KMS-11 (cell line): Measurements from ENCODE around the gene EIF4A2.
"Not testable (repeated sequence)": the region's sequence is repeated elsewhere in the genome, so short reads cannot be mapped to it uniquely, and the experiment has no call there.

Experiments used
- H2AFZ ChIP-seq: fragments of 200-600 bp; sonication (generic); 2 replicates; pipeline ENCODE4 v1.6.1; 2016; ENCODE audit warnings: antibody characterized with exemption, mixed run types, low read depth
- H3K27ac ChIP-seq: fragments of 200-600 bp; sonication (generic); 2 replicates; pipeline ENCODE4 v1.6.1; 2016; ENCODE audit warnings: mild to moderate bottlenecking, mixed run types
- H3K27me3 ChIP-seq: fragments of 200-600 bp; sonication (generic); 2 replicates; pipeline ENCODE4 v1.6.1; 2017; ENCODE audit warnings: mild to moderate bottlenecking, low read depth, mixed run types, moderate library complexity; ENCODE audit not compliant: insufficient read depth
- H3K36me3 ChIP-seq: fragments of 200-600 bp; sonication (generic); 2 replicates; pipeline ENCODE4 v1.6.1; 2017; ENCODE audit warnings: mild to moderate bottlenecking, mixed run types; ENCODE audit not compliant: insufficient read depth
- H3K4me1 ChIP-seq: fragments of 200-600 bp; sonication (generic); 2 replicates; pipeline ENCODE4 v1.6.1; 2016; ENCODE audit warnings: mild to moderate bottlenecking, low read depth, mixed run types; ENCODE audit not compliant: poor library complexity, severe bottlenecking
- H3K4me2 ChIP-seq: fragments of 200-600 bp; sonication (generic); 2 replicates; pipeline ENCODE4 v1.7.0; 2016; ENCODE audit warnings: mild to moderate bottlenecking, mixed run types
- H3K4me3 ChIP-seq: fragments of 200-600 bp; sonication (generic); IDR thresholded peaks from 2 replicates; pipeline ENCODE4 v1.6.1; 2017; ENCODE audit warnings: low read depth, low read length, mixed read lengths; ENCODE audit not compliant: insufficient read depth
- H3K79me2 ChIP-seq: fragments of 200-600 bp; sonication (generic); 2 replicates; pipeline ENCODE4 v1.6.1; 2016; ENCODE audit warnings: low read depth, mixed run types; ENCODE audit not compliant: insufficient read depth
- H3K9ac ChIP-seq: fragments of 200-600 bp; sonication (generic); 2 replicates; pipeline ENCODE4 v1.6.1; 2016; ENCODE audit warnings: mild to moderate bottlenecking, mixed run types
- H4K20me1 ChIP-seq: fragments of 200-600 bp; sonication (generic); 2 replicates; pipeline ENCODE4 v1.6.1; 2016; ENCODE audit warnings: mild to moderate bottlenecking, mixed run types; ENCODE audit not compliant: insufficient read depth
- CTCF ChIP-seq: fragments of 200-600 bp; sonication (generic); conservative IDR thresholded peaks from 2 replicates; pipeline ENCODE4 v1.6.1; 2017; ENCODE audit warnings: low read depth, mild to moderate bottlenecking, antibody characterized with exemption, low read length, moderate library complexity, mixed read lengths

Gene EIF4A2

GRCh38 chr3:186821429-186822387 is 38.3 kb downstream of the EIF4A2 start:
- H3K4me2 ChIP-seq: no peak overlapping the region
- H3K9ac ChIP-seq: no peak overlapping the region
- no peak overlapping the region for H3K4me3 ChIP-seq
- no peak overlapping the region for H3K27ac ChIP-seq
- peak; percentile 88 for TF ChIP-seq CTCF
- H2AFZ ChIP-seq: no peak overlapping the region
- H3K4me1 ChIP-seq: peaks cover 8% of the 10 kb centered on the region
- no peaks in the 10 kb centered on the region for H3K36me3 ChIP-seq
- no peaks in the 10 kb centered on the region for H3K79me2 ChIP-seq
- no peaks in the 10 kb centered on the region for H3K27me3 ChIP-seq
- no peaks in the 10 kb centered on the region for H4K20me1 ChIP-seq

GRCh38 chr3:186822388-186822759 is 39.0 kb downstream of the EIF4A2 start:
- H2AFZ ChIP-seq, H3K36me3 ChIP-seq, H3K4me1 ChIP-seq, H3K4me3 ChIP-seq, H4K20me1 ChIP-seq, H3K4me2 ChIP-seq, H3K9ac ChIP-seq, H3K27ac ChIP-seq, H3K27me3 ChIP-seq, H3K79me2 ChIP-seq: not testable (repeated sequence)

GRCh38 chr3:186823386-186823785 is 40.0 kb downstream of the EIF4A2 start:
- no peaks in the 10 kb centered on the region for H3K36me3 ChIP-seq
- no peak overlapping the region for H3K27ac ChIP-seq

GRCh38 chr3:186824430-186825139 is 41.2 kb downstream of the EIF4A2 start:
- Histone ChIP-seq H3K27ac (no peak overlapping the region), H3K9ac (no peak overlapping the region), H3K4me2 (no peak overlapping the region), H3K79me2 (no peaks in the 10 kb centered on the region), H4K20me1 (no peaks in the 10 kb centered on the region), H3K27me3 (peaks cover 15% of the 10 kb centered on the region; the same call in 1 of the 2 replicates), H2AFZ (no peak overlapping the region), H3K36me3 (no peaks in the 10 kb centered on the region), H3K4me1 (peaks cover 12% of the 10 kb centered on the region), H3K4me3 (no peak overlapping the region)
- TF ChIP-seq CTCF: no peak

More at GRCh38 chr3:186823386-186823785, 40.0 kb downstream of the EIF4A2 start:
- TF ChIP-seq CTCF: no peak
- Histone ChIP-seq H3K4me1 (peaks cover 12% of the 10 kb centered on the region), H3K4me3 (no peak overlapping the region), H3K9ac (no peak overlapping the region), H3K79me2 (no peaks in the 10 kb centered on the region), H2AFZ (no peak overlapping the region), H3K27me3 (peaks cover 6% of the 10 kb centered on the region; the same call in 1 of the 2 replicates), H4K20me1 (no peaks in the 10 kb centered on the region), H3K4me2 (no peak overlapping the region)
